SH-SY5Y (cell line): Measurements from ENCODE around the gene BABAM1.

Experiments used
- GATA2 ChIP-seq: IDR thresholded peaks from 2 replicates; pipeline ENCODE4 v1.6.1; 2011; ENCODE audit warnings: mild to moderate bottlenecking, low read depth, low read length
- GATA3 ChIP-seq: IDR thresholded peaks from 2 replicates; pipeline ENCODE4 v1.6.1; 2011; ENCODE audit warnings: low read depth, mild to moderate bottlenecking, low read length, moderate library complexity

GRCh38 chr19:17311455-17312188 is 44.4 kb downstream of the BABAM1 start:
- TF ChIP-seq GATA2: no peak
- no peak for TF ChIP-seq GATA3
